NCI-H226 (cell line): ENCODE results near the gene SENP1.

Source experiments
- DNase-seq: peaks from one replicate; pipeline ENCODE4 v3.0.0-alpha.2; 2015

SENP1 gene

GRCh38 chr12:48063530-48063929, 42.3 kb downstream of the SENP1 start:
- no peak for DNase-seq

- no peak for DNase-seq
These were observed 43.8 kb downstream of the SENP1 start for GRCh38 chr12:48061938-48062719.

GRCh38 chr12:48060474-48060873, 45.4 kb downstream of the SENP1 start:
- no peak for DNase-seq

- no peak for DNase-seq
These were observed 47.1 kb downstream of the SENP1 start for GRCh38 chr12:48058771-48059170.

- DNase-seq, result no peak
These were observed 50.7 kb downstream of the SENP1 start for GRCh38 chr12:48054955-48055821.

GRCh38 chr12:48053883-48054282, 52.0 kb downstream of the SENP1 start:
- no peak for DNase-seq

GRCh38 chr12:48053122-48053521, 52.8 kb downstream of the SENP1 start:
- no peak for DNase-seq

GRCh38 chr12:48051681-48052080, 54.2 kb downstream of the SENP1 start:
- no peak for DNase-seq

GRCh38 chr12:48050174-48050573, 55.7 kb downstream of the SENP1 start:
- DNase-seq, result no peak

- no peak for DNase-seq
These were observed 59.8 kb downstream of the SENP1 start for GRCh38 chr12:48045965-48046518.

GRCh38 chr12:48045061-48045846, 60.6 kb downstream of the SENP1 start:
- DNase-seq, result no peak

- DNase-seq, result no peak
These were observed 61.5 kb downstream of the SENP1 start for GRCh38 chr12:48044396-48044795.

- DNase-seq, result no peak
These were observed 62.1 kb downstream of the SENP1 start for GRCh38 chr12:48043771-48044170.

- no peak for DNase-seq
These were observed 64.1 kb downstream of the SENP1 start for GRCh38 chr12:48041591-48042423.

GRCh38 chr12:48040354-48040753, 65.5 kb downstream of the SENP1 start:
- no peak for DNase-seq

GRCh38 chr12:48039151-48039550, 66.7 kb downstream of the SENP1 start:
- no peak for DNase-seq

- no peak for DNase-seq
These were observed 67.8 kb downstream of the SENP1 start for GRCh38 chr12:48038085-48038484.

- no peak for DNase-seq
These were observed 68.5 kb downstream of the SENP1 start for GRCh38 chr12:48037267-48037915.

- no peak for DNase-seq
These were observed 69.1 kb downstream of the SENP1 start for GRCh38 chr12:48036818-48037217.

GRCh38 chr12:48034835-48035805, 70.8 kb downstream of the SENP1 start:
- no peak for DNase-seq
